Parathyroid adenoma (tissue), 2 donors: ENCODE measurements around the gene SRA1.
"Not testable (repeated sequence)": the region's sequence is repeated elsewhere in the genome, so short reads cannot be mapped to it uniquely, and the experiment has no call there.

Experiments used
- H2AFZ ChIP-seq: fragments of 300-600 bp; sonication (generic); one replicate; pipeline ENCODE4 v1.7.0; 2017; ENCODE audit warnings: antibody characterized with exemption, mild to moderate bottlenecking
- H3K27ac ChIP-seq: fragments of 300-600 bp; sonication (generic); one replicate; pipeline ENCODE4 v1.7.0; 2017
- H3K27me3 ChIP-seq: fragments of 300-600 bp; sonication (generic); one replicate; pipeline ENCODE4 v1.7.0; 2017; ENCODE audit warnings: low read length; ENCODE audit not compliant: control insufficient read depth, insufficient read depth
- H3K36me3 ChIP-seq: fragments of 300-600 bp; sonication (generic); one replicate; pipeline ENCODE4 v1.7.0; 2017; ENCODE audit warnings: low read length; ENCODE audit not compliant: control insufficient read depth, insufficient read depth
- H3K4me1 ChIP-seq: fragments of 300-600 bp; sonication (generic); one replicate; pipeline ENCODE4 v1.7.0; 2017; ENCODE audit warnings: control low read depth
- H3K4me2 ChIP-seq: fragments of 300-600 bp; sonication (generic); one replicate; pipeline ENCODE4 v1.7.0; 2017; ENCODE audit warnings: low read length
- H3K4me3 ChIP-seq: fragments of 300-600 bp; sonication (generic); one replicate; pipeline ENCODE4 v1.7.0; 2017; ENCODE audit warnings: low read depth, low read length
- H3K79me2 ChIP-seq: fragments of 300-600 bp; sonication (generic); one replicate; pipeline ENCODE4 v1.7.0; 2017; ENCODE audit warnings: control low read depth
- H3K9ac ChIP-seq: fragments of 300-600 bp; sonication (generic); one replicate; pipeline ENCODE4 v1.7.0; 2017; ENCODE audit warnings: mild to moderate bottlenecking
- H3K9me3 ChIP-seq: fragments of 300-600 bp; sonication (generic); one replicate; pipeline ENCODE4 v1.7.0; 2017; ENCODE audit warnings: low read length; ENCODE audit not compliant: control insufficient read depth
- CTCF ChIP-seq: fragments of 300-600 bp; sonication (generic); IDR thresholded peaks from one replicate; pipeline ENCODE4 v1.7.0; 2017; ENCODE audit warnings: antibody characterized with exemption, mild to moderate bottlenecking
- donor health status: primary hyperparathyroidism.

SRA1 gene

GRCh38 chr5:140557136-140557805 lies at the start of gene SRA1:
Gene SRA1 (minus strand): TSS chr5:140557473. CDS start chr5:140557452, 21 bp downstream.
- Histone ChIP-seq H3K4me1 (peaks cover 8% of the 10 kb centered on the region), H3K36me3 (no peaks in the 10 kb centered on the region), H3K9ac (peak within 1 kb of the TSS; percentile 88), H2AFZ (peak within 1 kb of the TSS; percentile 90), H3K79me2 (peaks cover 18% of the 10 kb centered on the region), H3K27me3 (no peaks in the 10 kb centered on the region), H3K4me3 (peak within 1 kb of the TSS; percentile 88), H3K9me3 (no peaks in the 10 kb centered on the region), H3K4me2 (peak within 1 kb of the TSS; percentile 89), H3K27ac (peak within 1 kb of the TSS; percentile 83)
- no peak for TF ChIP-seq CTCF

- H3K79me2 ChIP-seq, result no peaks in the 10 kb centered on the region
- H3K27ac ChIP-seq, result no peak overlapping the region
- H3K4me3 ChIP-seq, result no peak overlapping the region
- no peaks in the 10 kb centered on the region for H3K36me3 ChIP-seq
- no peaks in the 10 kb centered on the region for H3K9me3 ChIP-seq
- no peak overlapping the region for H3K9ac ChIP-seq
- H2AFZ ChIP-seq, result no peak overlapping the region
- no peaks in the 10 kb centered on the region for H3K4me1 ChIP-seq
- H3K27me3 ChIP-seq, result no peaks in the 10 kb centered on the region
- TF ChIP-seq CTCF, result no peak
- no peak overlapping the region for H3K4me2 ChIP-seq
Measured at GRCh38 chr5:140607031-140607430, 49.8 kb upstream of the SRA1 start.

- no peak overlapping the region for H3K27ac ChIP-seq
Measured at GRCh38 chr5:140605879-140606278, 48.6 kb upstream of the SRA1 start.

GRCh38 chr5:140603734-140604133 lies 46.5 kb upstream of the SRA1 start:
- no peaks in the 10 kb centered on the region for H3K79me2 ChIP-seq
- H3K4me3 ChIP-seq, result no peak overlapping the region
- H3K9me3 ChIP-seq, result no peaks in the 10 kb centered on the region
- H3K4me1 ChIP-seq, result no peaks in the 10 kb centered on the region
- H3K27ac ChIP-seq, result no peak overlapping the region
- H3K9ac ChIP-seq, result no peak overlapping the region
- H2AFZ ChIP-seq, result no peak overlapping the region
- no peaks in the 10 kb centered on the region for H3K27me3 ChIP-seq
- no peak overlapping the region for H3K4me2 ChIP-seq
- no peaks in the 10 kb centered on the region for H3K36me3 ChIP-seq
- no peak for TF ChIP-seq CTCF

More at GRCh38 chr5:140605879-140606278, 48.6 kb upstream of the SRA1 start:
- Histone ChIP-seq H3K4me3 (no peak overlapping the region), H3K4me2 (no peak overlapping the region), H3K9ac (no peak overlapping the region), H3K9me3 (no peaks in the 10 kb centered on the region), H2AFZ (no peak overlapping the region), H3K36me3 (no peaks in the 10 kb centered on the region), H3K4me1 (no peaks in the 10 kb centered on the region), H3K27me3 (no peaks in the 10 kb centered on the region), H3K79me2 (no peaks in the 10 kb centered on the region)
- no peak for TF ChIP-seq CTCF

- not testable (repeated sequence) for H3K79me2 ChIP-seq, H2AFZ ChIP-seq, H3K4me1 ChIP-seq, H3K4me2 ChIP-seq, H3K4me3 ChIP-seq, H3K9ac ChIP-seq, H3K9me3 ChIP-seq, H3K27me3 ChIP-seq, H3K36me3 ChIP-seq, H3K27ac ChIP-seq
Measured at GRCh38 chr5:140603446-140603698, 46.1 kb upstream of the SRA1 start.
